Measurements from ENCODE around the gene CMIP.
A peak's percentile ranks its signal among the peaks of the same experiment; 100 is the strongest.

CMIP gene

GRCh38 chr16:81708266-81709015, 263.8 kb downstream of the CMIP start:
- Mint-ChIP-seq H3K4me1 (no peaks in the 10 kb centered on the region), H3K27me3 (no peaks in the 10 kb centered on the region), H3K36me3 (peaks cover 13% of the 10 kb centered on the region), H3K27ac (no peak overlapping the region), H3K9me3 (no peaks in the 10 kb centered on the region), H3K4me3 (no peak overlapping the region)
- CTCF ChIA-PET: no interaction called here
- no peak for DNase-seq

GRCh38 chr16:81709016-81709900, 264.6 kb downstream of the CMIP start:
- CTCF ChIA-PET: no interaction called here
- no peak for DNase-seq
- no peak overlapping the region for H3K27ac Mint-ChIP-seq
- peaks cover 13% of the 10 kb centered on the region for H3K36me3 Mint-ChIP-seq
- no peaks in the 10 kb centered on the region for H3K9me3 Mint-ChIP-seq
- no peaks in the 10 kb centered on the region for H3K4me1 Mint-ChIP-seq
- H3K4me3 Mint-ChIP-seq: no peak overlapping the region
- no peaks in the 10 kb centered on the region for H3K27me3 Mint-ChIP-seq

- H3K4me3 Mint-ChIP-seq: no peak overlapping the region
- no peak for DNase-seq
- H3K27ac Mint-ChIP-seq: no peak overlapping the region
- peaks cover 6% of the 10 kb centered on the region for H3K4me1 Mint-ChIP-seq
- H3K36me3 Mint-ChIP-seq: peaks cover 13% of the 10 kb centered on the region
- no peaks in the 10 kb centered on the region for H3K27me3 Mint-ChIP-seq
- CTCF ChIA-PET: interaction anchor here (0.6 kb wide), 1 partner anchor 505 kb away, joined by 3 read pairs; no protein-coding TSS in a partner anchor
- no peaks in the 10 kb centered on the region for H3K9me3 Mint-ChIP-seq
Measured at GRCh38 chr16:81710044-81710443, 265.4 kb downstream of the CMIP start.

GRCh38 chr16:81710596-81710995, 266.0 kb downstream of the CMIP start:
- CTCF ChIA-PET: no interaction called here
- Mint-ChIP-seq H3K27ac (no peak overlapping the region), H3K9me3 (no peaks in the 10 kb centered on the region)

GRCh38 chr16:81711657-81712319, 267.2 kb downstream of the CMIP start:
- H3K36me3 Mint-ChIP-seq: peaks cover 10% of the 10 kb centered on the region
- DNase-seq: no peak
- CTCF ChIA-PET: interaction anchor here (0.6 to 1.0 kb wide), 2 partner anchors 15 to 505 kb away, joined by 3 read pairs; no protein-coding TSS in a partner anchor

More at GRCh38 chr16:81710596-81710995, 266.0 kb downstream of the CMIP start:
- no peak for DNase-seq
- Mint-ChIP-seq H3K27me3 (no peaks in the 10 kb centered on the region), H3K4me1 (peaks cover 12% of the 10 kb centered on the region), H3K36me3 (peaks cover 13% of the 10 kb centered on the region), H3K4me3 (no peak overlapping the region)

GRCh38 chr16:81712681-81713080, 268.1 kb downstream of the CMIP start:
- Mint-ChIP-seq H3K27me3 (no peaks in the 10 kb centered on the region), H3K4me3 (no peak overlapping the region), H3K9me3 (no peaks in the 10 kb centered on the region), H3K36me3 (peaks cover 3% of the 10 kb centered on the region), H3K27ac (no peak overlapping the region), H3K4me1 (peaks cover 28% of the 10 kb centered on the region)
- CTCF ChIA-PET: interaction anchor here (1.2 kb wide), 1 partner anchor 92 kb away, joined by 3 read pairs; no protein-coding TSS in a partner anchor
- DNase-seq: no peak

More at GRCh38 chr16:81711657-81712319, 267.2 kb downstream of the CMIP start:
- H3K27me3 Mint-ChIP-seq: no peaks in the 10 kb centered on the region
- H3K9me3 Mint-ChIP-seq: no peaks in the 10 kb centered on the region
- no peak overlapping the region for H3K4me3 Mint-ChIP-seq
- H3K27ac Mint-ChIP-seq: no peak overlapping the region
- peaks cover 24% of the 10 kb centered on the region for H3K4me1 Mint-ChIP-seq

- Mint-ChIP-seq H3K9me3 (no peaks in the 10 kb centered on the region), H3K27ac (no peak overlapping the region), H3K27me3 (no peaks in the 10 kb centered on the region), H3K4me1 (peaks cover 33% of the 10 kb centered on the region), H3K36me3 (peaks cover under 1% of the 10 kb centered on the region), H3K4me3 (no peak overlapping the region)
- no peak for DNase-seq
- CTCF ChIA-PET: interaction anchor here (1.2 to 1.9 kb wide), 3 partner anchors 11 to 92 kb away, joined by 3 to 7 read pairs (median 4); no protein-coding TSS in a partner anchor
Measured at GRCh38 chr16:81713295-81713772, 268.7 kb downstream of the CMIP start.

- H3K9me3 Mint-ChIP-seq: no peaks in the 10 kb centered on the region
- H3K4me3 Mint-ChIP-seq: no peak overlapping the region
- CTCF ChIA-PET: interaction anchor here (1.1 to 1.9 kb wide), 5 partner anchors 11 to 93 kb away, joined by 3 to 7 read pairs (median 3); no protein-coding TSS in a partner anchor
- no peaks in the 10 kb centered on the region for H3K36me3 Mint-ChIP-seq
- H3K4me1 Mint-ChIP-seq: peaks cover 38% of the 10 kb centered on the region
- H3K27me3 Mint-ChIP-seq: no peaks in the 10 kb centered on the region
- DNase-seq: no peak
- H3K27ac Mint-ChIP-seq: no peak overlapping the region
Measured at GRCh38 chr16:81713796-81714195, 269.2 kb downstream of the CMIP start.

GRCh38 chr16:81714583-81714982, 270.0 kb downstream of the CMIP start:
- no peak overlapping the region for H3K4me3 Mint-ChIP-seq
- CTCF ChIA-PET: interaction anchor here (0.9 to 1.9 kb wide), 6 partner anchors 10 to 92 kb away, joined by 3 to 9 read pairs (median 4); no protein-coding TSS in a partner anchor
- no peaks in the 10 kb centered on the region for H3K9me3 Mint-ChIP-seq
- H3K27ac Mint-ChIP-seq: peak overlapping the region; percentile 13
- no peaks in the 10 kb centered on the region for H3K36me3 Mint-ChIP-seq
- peaks cover 44% of the 10 kb centered on the region for H3K4me1 Mint-ChIP-seq
- DNase-seq: no peak
- H3K27me3 Mint-ChIP-seq: no peaks in the 10 kb centered on the region

- peak; percentile 59 for DNase-seq
- CTCF ChIA-PET: interaction anchor here (0.6 to 1.9 kb wide), 4 partner anchors 9 to 348 kb away, joined by 3 to 9 read pairs (median 6); no protein-coding TSS in a partner anchor
- H3K36me3 Mint-ChIP-seq: no peaks in the 10 kb centered on the region
- H3K4me1 Mint-ChIP-seq: peaks cover 48% of the 10 kb centered on the region
- no peaks in the 10 kb centered on the region for H3K27me3 Mint-ChIP-seq
- H3K27ac Mint-ChIP-seq: peak overlapping the region; percentile 13
- peak overlapping the region; percentile 25 for H3K4me3 Mint-ChIP-seq
- H3K9me3 Mint-ChIP-seq: no peaks in the 10 kb centered on the region
Measured at GRCh38 chr16:81715358-81716196, 271.0 kb downstream of the CMIP start.

GRCh38 chr16:81716478-81717225, 272.0 kb downstream of the CMIP start:
- peaks cover 48% of the 10 kb centered on the region for H3K4me1 Mint-ChIP-seq
- no peak overlapping the region for H3K4me3 Mint-ChIP-seq
- no peaks in the 10 kb centered on the region for H3K27me3 Mint-ChIP-seq
- CTCF ChIA-PET: no interaction called here
- H3K36me3 Mint-ChIP-seq: no peaks in the 10 kb centered on the region
- no peak for DNase-seq
- peaks cover 9% of the 10 kb centered on the region for H3K9me3 Mint-ChIP-seq
- H3K27ac Mint-ChIP-seq: no peak overlapping the region

- Mint-ChIP-seq H3K27ac (peak overlapping the region; percentile 73), H3K36me3 (no peaks in the 10 kb centered on the region), H3K9me3 (peaks cover 10% of the 10 kb centered on the region), H3K4me1 (peaks cover 48% of the 10 kb centered on the region), H3K4me3 (peak overlapping the region; percentile 55), H3K27me3 (no peaks in the 10 kb centered on the region)
- DNase-seq: no peak
- CTCF ChIA-PET: interaction anchor here (0.8 to 2.3 kb wide), 3 partner anchors 12 to 96 kb away, joined by 3 to 7 read pairs (median 3); no protein-coding TSS in a partner anchor
Measured at GRCh38 chr16:81717662-81718189, 273.1 kb downstream of the CMIP start.
